ENCODE data around the gene ADCY9.
"Not testable (repeated sequence)": the region's sequence is repeated elsewhere in the genome, so short reads cannot be mapped to it uniquely, and the experiment has no call there.

ADCY9 gene

GRCh38 chr16:4158143-4159093, 42.2 kb upstream of the ADCY9 start:
- Histone ChIP-seq H3K4me2 (ENCODE audit: low read length) (no peak overlapping the region), H3K9me2 (replicated peaks; ENCODE audit: control insufficient read depth, low read length) (no peaks in the 10 kb centered on the region), H3K4me1 (ENCODE audit: control insufficient read depth, low read length) (no peaks in the 10 kb centered on the region), H3K9me3 (ENCODE audit: control insufficient read depth, insufficient read depth, low read length) (no peaks in the 10 kb centered on the region), H3K36me3 (ENCODE audit: control insufficient read depth, low read length) (no peaks in the 10 kb centered on the region), H3K27me3 (ENCODE audit: control insufficient read depth, low read length) (no peaks in the 10 kb centered on the region), H3K79me2 (ENCODE audit: control insufficient read depth, low read length) (no peaks in the 10 kb centered on the region), H4K20me1 (ENCODE audit: control insufficient read depth, insufficient read depth, low read depth, low read length) (no peaks in the 10 kb centered on the region), H3F3A (ENCODE audit: control insufficient read depth, insufficient read depth) (no peaks in the 10 kb centered on the region), H3K4me3 (ENCODE audit: low read length) (no peak overlapping the region), H3K27ac (ENCODE audit: low read depth, low read length) (no peak overlapping the region)
- no peak for TF ChIP-seq EZH2phosphoT487 (IDR thresholded peaks at IDR 0.05; ENCODE audit: borderline replicate concordance, low read length)
- TF ChIP-seq CTCF (IDR thresholded peaks at IDR 0.05; ENCODE audit: low read depth, low read length, poor library complexity, severe bottlenecking) = no peak

GRCh38 chr16:4157376-4157825, 41.2 kb upstream of the ADCY9 start:
- Histone ChIP-seq H3K4me2 (ENCODE audit: low read length) (no peak overlapping the region), H3K4me1 (ENCODE audit: control insufficient read depth, low read length) (no peaks in the 10 kb centered on the region), H3K36me3 (ENCODE audit: control insufficient read depth, low read length) (no peaks in the 10 kb centered on the region), H3K9me3 (ENCODE audit: control insufficient read depth, insufficient read depth, low read length) (no peaks in the 10 kb centered on the region), H3K79me2 (ENCODE audit: control insufficient read depth, low read length) (no peaks in the 10 kb centered on the region), H3K4me3 (ENCODE audit: low read length) (no peak overlapping the region), H3F3A (ENCODE audit: control insufficient read depth, insufficient read depth) (no peaks in the 10 kb centered on the region), H3K27me3 (ENCODE audit: control insufficient read depth, low read length) (no peaks in the 10 kb centered on the region), H3K27ac (ENCODE audit: low read depth, low read length) (no peak overlapping the region), H3K9me2 (replicated peaks; ENCODE audit: control insufficient read depth, low read length) (no peaks in the 10 kb centered on the region), H4K20me1 (ENCODE audit: control insufficient read depth, insufficient read depth, low read depth, low read length) (no peaks in the 10 kb centered on the region)
- TF ChIP-seq EZH2phosphoT487 (IDR thresholded peaks at IDR 0.05; ENCODE audit: borderline replicate concordance, low read length) (no peak), CTCF (IDR thresholded peaks at IDR 0.05; ENCODE audit: low read depth, low read length, poor library complexity, severe bottlenecking) (no peak)

- not testable (repeated sequence) for H3K4me3 ChIP-seq (ENCODE audit: low read length); H3K79me2 ChIP-seq (ENCODE audit: control insufficient read depth, low read length); H3K27ac ChIP-seq (ENCODE audit: low read depth, low read length); H3K4me2 ChIP-seq (ENCODE audit: low read length); H4K20me1 ChIP-seq (ENCODE audit: control insufficient read depth, insufficient read depth, low read depth, low read length); H3K4me1 ChIP-seq (ENCODE audit: control insufficient read depth, low read length); H3K36me3 ChIP-seq (ENCODE audit: control insufficient read depth, low read length); H3K9me2 ChIP-seq (replicated peaks; ENCODE audit: control insufficient read depth, low read length); H3F3A ChIP-seq (ENCODE audit: control insufficient read depth, insufficient read depth); H3K9me3 ChIP-seq (ENCODE audit: control insufficient read depth, insufficient read depth, low read length); H3K27me3 ChIP-seq (ENCODE audit: control insufficient read depth, low read length)
These were observed 40.3 kb upstream of the ADCY9 start for GRCh38 chr16:4156503-4156902.

GRCh38 chr16:4153364-4153763, 37.1 kb upstream of the ADCY9 start:
- not testable (repeated sequence) for H3K79me2 ChIP-seq (ENCODE audit: control insufficient read depth, low read length); H3K9me3 ChIP-seq (ENCODE audit: control insufficient read depth, insufficient read depth, low read length); H3K4me1 ChIP-seq (ENCODE audit: control insufficient read depth, low read length); H3K27ac ChIP-seq (ENCODE audit: low read depth, low read length); H3K4me2 ChIP-seq (ENCODE audit: low read length); H4K20me1 ChIP-seq (ENCODE audit: control insufficient read depth, insufficient read depth, low read depth, low read length); H3K4me3 ChIP-seq (ENCODE audit: low read length); H3F3A ChIP-seq (ENCODE audit: control insufficient read depth, insufficient read depth); H3K27me3 ChIP-seq (ENCODE audit: control insufficient read depth, low read length); H3K9me2 ChIP-seq (replicated peaks; ENCODE audit: control insufficient read depth, low read length); H3K36me3 ChIP-seq (ENCODE audit: control insufficient read depth, low read length)

Measured in DOHH2 (cell line).